ENCODE data around the gene GFRA1. TPM values are rescaled to one million over a fixed set of nuclear protein-coding genes. Genes with fewer than 3 reads are reported as not detected.

GFRA1 gene
- total and polyA plus RNA-seq, 2 experiments from 2014 or later: 1.7 to 5.0 TPM

GRCh38 chr10:116080553-116080952 lies 192.5 kb downstream of the GFRA1 start:
- H3K36me3 ChIP-seq: no peaks in the 10 kb centered on the region
- TF ChIP-seq, protein P1, sequence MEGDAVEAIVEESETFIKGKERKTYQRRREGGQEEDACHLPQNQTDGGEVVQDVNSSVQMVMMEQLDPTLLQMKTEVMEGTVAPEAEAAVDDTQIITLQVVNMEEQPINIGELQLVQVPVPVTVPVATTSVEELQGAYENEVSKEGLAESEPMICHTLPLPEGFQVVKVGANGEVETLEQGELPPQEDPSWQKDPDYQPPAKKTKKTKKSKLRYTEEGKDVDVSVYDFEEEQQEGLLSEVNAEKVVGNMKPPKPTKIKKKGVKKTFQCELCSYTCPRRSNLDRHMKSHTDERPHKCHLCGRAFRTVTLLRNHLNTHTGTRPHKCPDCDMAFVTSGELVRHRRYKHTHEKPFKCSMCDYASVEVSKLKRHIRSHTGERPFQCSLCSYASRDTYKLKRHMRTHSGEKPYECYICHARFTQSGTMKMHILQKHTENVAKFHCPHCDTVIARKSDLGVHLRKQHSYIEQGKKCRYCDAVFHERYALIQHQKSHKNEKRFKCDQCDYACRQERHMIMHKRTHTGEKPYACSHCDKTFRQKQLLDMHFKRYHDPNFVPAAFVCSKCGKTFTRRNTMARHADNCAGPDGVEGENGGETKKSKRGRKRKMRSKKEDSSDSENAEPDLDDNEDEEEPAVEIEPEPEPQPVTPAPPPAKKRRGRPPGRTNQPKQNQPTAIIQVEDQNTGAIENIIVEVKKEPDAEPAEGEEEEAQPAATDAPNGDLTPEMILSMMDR (IDR thresholded peaks at IDR 0.05; ENCODE audit: low read depth, low read length): no peak
- H3K4me3 ChIP-seq: no peak overlapping the region
- no peak overlapping the region for H3K27ac ChIP-seq
- no peaks in the 10 kb centered on the region for H3K4me1 ChIP-seq (ENCODE audit: low read depth)
- H3K27me3 ChIP-seq: no peaks in the 10 kb centered on the region
- no peaks in the 10 kb centered on the region for H3K9me3 ChIP-seq (ENCODE audit: low read depth)
- no peak for DNase-seq (ENCODE audit: low read depth in 1 of 2, low spot score in 1 of 2)

- no peaks in the 10 kb centered on the region for H3K36me3 ChIP-seq
- TF ChIP-seq, protein P1 (IDR thresholded peaks at IDR 0.05; ENCODE audit: low read depth, low read length): no peak
- no peaks in the 10 kb centered on the region for H3K27me3 ChIP-seq
- DNase-seq (ENCODE audit: low read depth in 1 of 2, low spot score in 1 of 2): no peak
- no peak overlapping the region for H3K27ac ChIP-seq
- H3K4me1 ChIP-seq (ENCODE audit: low read depth): no peaks in the 10 kb centered on the region
- H3K4me3 ChIP-seq: no peak overlapping the region
- H3K9me3 ChIP-seq (ENCODE audit: low read depth): no peaks in the 10 kb centered on the region
Measured at GRCh38 chr10:116079355-116079754, 193.7 kb downstream of the GFRA1 start.

- Histone ChIP-seq H3K36me3 (no peaks in the 10 kb centered on the region), H3K27me3 (no peaks in the 10 kb centered on the region), H3K27ac (no peak overlapping the region), H3K9me3 (ENCODE audit: low read depth) (no peaks in the 10 kb centered on the region), H3K4me1 (ENCODE audit: low read depth) (peaks cover 9% of the 10 kb centered on the region), H3K4me3 (no peak overlapping the region)
- DNase-seq (ENCODE audit: low read depth in 1 of 2, low spot score in 1 of 2): no peak
- TF ChIP-seq, protein P1 (IDR thresholded peaks at IDR 0.05; ENCODE audit: low read depth, low read length): no peak
Measured at GRCh38 chr10:116076621-116077020, 196.4 kb downstream of the GFRA1 start.

GRCh38 chr10:116073510-116073909 lies 199.5 kb downstream of the GFRA1 start:
- H3K27ac ChIP-seq: no peak overlapping the region
- peaks cover 9% of the 10 kb centered on the region for H3K4me1 ChIP-seq (ENCODE audit: low read depth)
- DNase-seq (ENCODE audit: low read depth in 1 of 2, low spot score in 1 of 2): no peak
- H3K36me3 ChIP-seq: no peaks in the 10 kb centered on the region
- TF ChIP-seq, protein P1 (IDR thresholded peaks at IDR 0.05; ENCODE audit: low read depth, low read length): no peak
- no peaks in the 10 kb centered on the region for H3K9me3 ChIP-seq (ENCODE audit: low read depth)
- no peak overlapping the region for H3K4me3 ChIP-seq
- no peaks in the 10 kb centered on the region for H3K27me3 ChIP-seq

GRCh38 chr10:116073001-116073400 lies 200.0 kb downstream of the GFRA1 start:
- TF ChIP-seq, protein P1 (IDR thresholded peaks at IDR 0.05; ENCODE audit: low read depth, low read length): no peak
- H3K4me1 ChIP-seq (ENCODE audit: low read depth): peaks cover 9% of the 10 kb centered on the region
- no peaks in the 10 kb centered on the region for H3K9me3 ChIP-seq (ENCODE audit: low read depth)
- peak in 1 of 2 donors; percentile 59 for DNase-seq (ENCODE audit: low read depth in 1 of 2, low spot score in 1 of 2)
- H3K27ac ChIP-seq: no peak overlapping the region
- no peaks in the 10 kb centered on the region for H3K27me3 ChIP-seq
- H3K36me3 ChIP-seq: no peaks in the 10 kb centered on the region
- H3K4me3 ChIP-seq: no peak overlapping the region

All from cardiac muscle cell (in vitro differentiated cells and primary cell).